ENCODE data around the gene CORO7. TPM values are rescaled to one million over a fixed set of nuclear protein-coding genes. Genes with fewer than 3 reads are reported as not detected.

Gene CORO7
- total and polyA plus RNA-seq, 2 donors (not counting 1 experiment from before 2014, with no cell fraction given): 117 to 230 TPM

DNA sequence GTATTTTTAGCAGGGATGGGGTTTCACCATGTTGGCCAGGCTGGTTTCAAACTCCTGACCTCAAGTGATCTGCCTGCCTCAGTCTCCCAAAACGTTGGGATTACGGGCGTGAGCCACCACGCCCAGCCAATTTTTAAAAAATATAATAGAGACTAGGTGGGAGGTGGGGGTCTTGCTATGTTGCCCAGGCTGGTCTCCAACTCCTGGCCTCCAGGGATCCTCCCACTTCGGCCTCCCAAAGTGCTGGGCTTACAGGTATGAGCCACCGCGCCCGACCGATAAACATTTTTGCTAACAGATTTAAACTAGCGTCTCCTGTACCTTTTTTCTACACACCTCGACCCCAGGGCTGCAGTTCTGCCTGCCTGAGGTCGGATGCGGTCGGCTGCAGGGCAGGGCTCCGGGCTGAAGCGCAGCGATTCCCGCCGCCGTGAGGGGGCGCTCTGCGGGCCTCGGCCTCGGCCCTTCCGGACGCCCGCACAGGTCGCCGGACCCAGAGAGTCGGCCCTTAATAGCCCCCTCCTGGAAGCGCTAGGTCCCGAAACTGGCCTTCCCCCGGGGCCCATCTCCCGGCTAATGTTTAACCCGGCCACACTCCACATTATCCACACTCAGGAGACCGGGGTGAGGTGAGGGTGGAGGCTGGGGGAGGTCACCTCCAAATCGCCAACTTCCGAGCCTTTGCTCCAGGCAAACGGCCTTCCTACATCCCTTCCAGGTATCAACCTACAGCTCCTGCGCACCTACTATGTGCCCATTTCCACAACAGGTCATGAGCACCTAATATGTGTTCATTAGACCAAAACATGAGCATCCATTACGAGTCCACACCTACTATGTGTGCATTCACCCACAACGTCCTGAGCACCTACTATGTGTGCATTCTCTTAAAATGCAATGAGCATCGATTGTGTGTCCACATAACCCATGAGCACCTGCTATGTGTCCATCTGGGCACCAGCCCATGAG, 102.5 kb downstream of the CORO7 start:
- Histone ChIP-seq H3K9ac (ENCODE audit: low read length) (no peak overlapping the region), H3K27ac (ENCODE audit: low read length in 2 of 2) (no peak overlapping the region), H3K4me1 (ENCODE audit: control insufficient read depth in 2 of 2, insufficient read depth in 2 of 2, low read length in 2 of 2) (peaks cover 20 to 36% of the 10 kb centered on the region in 2 donors), H3K79me2 (ENCODE audit: control insufficient read depth, insufficient read depth, low read length) (no peaks in the 10 kb centered on the region), H3K27me3 (replicated peaks in 1 of 4; ENCODE audit: control extremely low read depth in 1 of 4, control insufficient read depth in 3 of 4, insufficient read depth in 4 of 4, low read length in 3 of 4) (peaks cover 0 to 49% (median 20%) of the 10 kb centered on the region in 4 experiments), H3K36me3 (replicated peaks in 1 of 2; ENCODE audit: control extremely low read depth in 1 of 2, control insufficient read depth in 1 of 2, extremely low read depth in 1 of 2, insufficient read depth in 2 of 2, low read length in 1 of 2) (no peaks in the 10 kb centered on the region), H2AFZ (ENCODE audit: insufficient read depth, low read depth, low read length, poor library complexity, severe bottlenecking) (no peak overlapping the region), H3K4me2 (replicated peaks; ENCODE audit: low read depth, low read length, poor library complexity, severe bottlenecking) (peak overlapping the region; percentile 97), H3K9me3 (ENCODE audit: control extremely low read depth in 1 of 3, control insufficient read depth in 2 of 3, insufficient read depth in 1 of 3, low read length in 2 of 3) (peaks cover 0 to 12% (median 0%) of the 10 kb centered on the region in 3 donors), H4K20me1 (ENCODE audit: control insufficient read depth, insufficient read depth, low read length, poor library complexity, severe bottlenecking) (no peaks in the 10 kb centered on the region), H3K4me3 (ENCODE audit: control extremely low read depth in 1 of 5, extremely low read depth in 1 of 5, insufficient read depth in 1 of 5, low read depth in 2 of 5, low read length in 4 of 5) (no peak overlapping the region)
- intact Hi-C loops (cut with micrococcal nuclease): no loop called here
- H3K4me1 Mint-ChIP-seq: peaks cover 22% of the 10 kb centered on the region
- DNase-seq (peak; percentile 38), ATAC-seq (ENCODE audit: low read depth) (no peak)
- H3K27ac Mint-ChIP-seq: peak overlapping the region; percentile 37
- H3K4me3 Mint-ChIP-seq: peak overlapping the region; percentile 92
- POLR2A ChIA-PET: no interaction called here
- TF ChIP-seq, protein P1, sequence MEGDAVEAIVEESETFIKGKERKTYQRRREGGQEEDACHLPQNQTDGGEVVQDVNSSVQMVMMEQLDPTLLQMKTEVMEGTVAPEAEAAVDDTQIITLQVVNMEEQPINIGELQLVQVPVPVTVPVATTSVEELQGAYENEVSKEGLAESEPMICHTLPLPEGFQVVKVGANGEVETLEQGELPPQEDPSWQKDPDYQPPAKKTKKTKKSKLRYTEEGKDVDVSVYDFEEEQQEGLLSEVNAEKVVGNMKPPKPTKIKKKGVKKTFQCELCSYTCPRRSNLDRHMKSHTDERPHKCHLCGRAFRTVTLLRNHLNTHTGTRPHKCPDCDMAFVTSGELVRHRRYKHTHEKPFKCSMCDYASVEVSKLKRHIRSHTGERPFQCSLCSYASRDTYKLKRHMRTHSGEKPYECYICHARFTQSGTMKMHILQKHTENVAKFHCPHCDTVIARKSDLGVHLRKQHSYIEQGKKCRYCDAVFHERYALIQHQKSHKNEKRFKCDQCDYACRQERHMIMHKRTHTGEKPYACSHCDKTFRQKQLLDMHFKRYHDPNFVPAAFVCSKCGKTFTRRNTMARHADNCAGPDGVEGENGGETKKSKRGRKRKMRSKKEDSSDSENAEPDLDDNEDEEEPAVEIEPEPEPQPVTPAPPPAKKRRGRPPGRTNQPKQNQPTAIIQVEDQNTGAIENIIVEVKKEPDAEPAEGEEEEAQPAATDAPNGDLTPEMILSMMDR (IDR thresholded peaks at IDR 0.05): peak; percentile 48
- TF ChIP-seq EZH2 (IDR thresholded peaks at IDR 0.05; ENCODE audit: borderline replicate concordance, insufficient read depth, low read depth, low read length, poor library complexity, severe bottlenecking): no peak
- CTCF ChIA-PET: interaction anchor here (15.7 kb wide), 1 partner anchor 15 kb away, joined by 165 read pairs; no protein-coding TSS in a partner anchor
- H3K27me3 Mint-ChIP-seq: peaks cover 11% of the 10 kb centered on the region
- no peaks in the 10 kb centered on the region for H3K9me3 Mint-ChIP-seq (ENCODE audit: insufficient read depth)
- 9% methylated on average over 33 of the region's 43 CpGs for WGBS (ENCODE audit: insufficient coverage)
